ENCODE measurements around the gene PSTPIP2. TPM values are rescaled to one million over a fixed set of nuclear protein-coding genes. Genes with fewer than 3 reads are reported as not detected.

PSTPIP2 gene
- total and polyA plus RNA-seq, 9 of the 15 experiments (the other 6 are each of a cell fraction or from before 2014, with no cell fraction given): 14.0 to 45.7 (median 27.1) TPM

GRCh38 chr18:46097431-46097800, 25.4 kb upstream of the PSTPIP2 start:
- Histone ChIP-seq H3K9me1 (ENCODE audit: control insufficient read depth, insufficient read depth, low read length) (no peaks in the 10 kb centered on the region), H3K4me3 (peak overlapping the region; percentile 94), H3K36me3 (ENCODE audit: control insufficient read depth, insufficient read depth, low read length) (peaks cover 36% of the 10 kb centered on the region), H4K20me1 (replicated peaks; ENCODE audit: control insufficient read depth, insufficient read depth, low read length) (no peaks in the 10 kb centered on the region), H2AFZ (ENCODE audit: low read depth, low read length) (no peak overlapping the region), H3K4me2 (ENCODE audit: insufficient read depth, low read length) (peak overlapping the region; percentile 88), H3K27me3 (ENCODE audit: control insufficient read depth in 2 of 2, insufficient read depth in 2 of 2, low read length in 2 of 2) (no peaks in the 10 kb centered on the region), H3K4me1 (replicated peaks in 1 of 2; ENCODE audit: control insufficient read depth in 2 of 2, insufficient read depth in 2 of 2, low read length in 2 of 2) (peaks cover 3 to 6% of the 10 kb centered on the region in 2 experiments; a peak in 2 of 5 replicates), H3K79me2 (ENCODE audit: control insufficient read depth, insufficient read depth, low read length) (peaks cover 61% of the 10 kb centered on the region), H3K9ac (ENCODE audit: insufficient read depth in 1 of 2, low read depth in 2 of 2, low read length in 2 of 2) (peak overlapping the region; percentile 98 to 99), H3K27ac (ENCODE audit: extremely low read depth, low read depth, low read length) (peak overlapping the region; percentile 99), H3K9me3 (replicated peaks; ENCODE audit: control insufficient read depth, insufficient read depth, low read depth, low read length) (no peaks in the 10 kb centered on the region)
- ChIA-PET POLR2A (interaction anchor here (0.6 to 0.9 kb wide), 2 partner anchors 103 to 186 kb away, joined by 3 to 4 read pairs; no protein-coding TSS in a partner anchor), CTCF (ENCODE audit: low intra/inter-chr PET ratio) (no interaction called here)
- BruUV-seq (replicated peaks): no TSS peak
- in situ Hi-C loops (cut with MboI) (no loop called here), intact Hi-C loops (cut with micrococcal nuclease) (no loop called here)
- peak in 1 of 4 experiments; percentile 9 for DNase-seq (ENCODE audit: extremely low read depth in 1 of 4, low spot score in 3 of 4)
- WGBS (ENCODE audit: insufficient coverage, low coverage, missing lambda C conversion rate): 0% methylated on average over 8 of the region's 8 CpGs
- peak; percentile 40 for FAIRE-seq
- peak; percentile 18 for ATAC-seq
- TF ChIP-seq PHTF2 (CRISPR knock-in tag; IDR thresholded peaks at IDR 0.05) (no peak), NEUROD1 (IDR thresholded peaks at IDR 0.05; ENCODE audit: borderline replicate concordance, low read depth, low read length, partially characterized antibody) (no peak), ZNF717 (CRISPR knock-in tag; IDR thresholded peaks at IDR 0.05) (no peak), ZBTB8A (IDR thresholded peaks at IDR 0.05; ENCODE audit: partially characterized antibody) (no peak), PRDM10 (IDR thresholded peaks at IDR 0.05; ENCODE audit: partially characterized antibody) (no peak), SP1 (CRISPR knock-in tag; IDR thresholded peaks at IDR 0.05) (no peak), ZNF408 (CRISPR knock-in tag; IDR thresholded peaks at IDR 0.05; ENCODE audit: low read depth) (no peak), ZNF639 (CRISPR knock-in tag; conservative IDR thresholded peaks at IDR 0.05 in 1 of 2, IDR thresholded peaks at IDR 0.05 in 1 of 2) (no peak), ZKSCAN1 (IDR thresholded peaks at IDR 0.05; ENCODE audit: low read depth, low read length) (no peak), BRD9 (IDR thresholded peaks at IDR 0.05; ENCODE audit: low read depth, partially characterized antibody) (no peak), SMAD4 (CRISPR knock-in tag; conservative IDR thresholded peaks at IDR 0.05) (no peak)
- TF ChIP-seq, protein P1, sequence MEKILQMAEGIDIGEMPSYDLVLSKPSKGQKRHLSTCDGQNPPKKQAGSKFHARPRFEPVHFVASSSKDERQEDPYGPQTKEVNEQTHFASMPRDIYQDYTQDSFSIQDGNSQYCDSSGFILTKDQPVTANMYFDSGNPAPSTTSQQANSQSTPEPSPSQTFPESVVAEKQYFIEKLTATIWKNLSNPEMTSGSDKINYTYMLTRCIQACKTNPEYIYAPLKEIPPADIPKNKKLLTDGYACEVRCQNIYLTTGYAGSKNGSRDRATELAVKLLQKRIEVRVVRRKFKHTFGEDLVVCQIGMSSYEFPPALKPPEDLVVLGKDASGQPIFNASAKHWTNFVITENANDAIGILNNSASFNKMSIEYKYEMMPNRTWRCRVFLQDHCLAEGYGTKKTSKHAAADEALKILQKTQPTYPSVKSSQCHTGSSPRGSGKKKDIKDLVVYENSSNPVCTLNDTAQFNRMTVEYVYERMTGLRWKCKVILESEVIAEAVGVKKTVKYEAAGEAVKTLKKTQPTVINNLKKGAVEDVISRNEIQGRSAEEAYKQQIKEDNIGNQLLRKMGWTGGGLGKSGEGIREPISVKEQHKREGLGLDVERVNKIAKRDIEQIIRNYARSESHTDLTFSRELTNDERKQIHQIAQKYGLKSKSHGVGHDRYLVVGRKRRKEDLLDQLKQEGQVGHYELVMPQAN (IDR thresholded peaks at IDR 0.05; ENCODE audit: borderline replicate concordance): no peak
